GM19372 (cell line): Measurements from ENCODE around the gene RIN1.
"Not testable (repeated sequence)": the region's sequence is repeated elsewhere in the genome, so short reads cannot be mapped to it uniquely, and the experiment has no call there.

Source experiments
- ATAC-seq: cut with Tn5 transposase; IDR thresholded peaks from one replicate; pipeline ENCODE4 v1.9.1; 2021; ENCODE audit warnings: mild to moderate bottlenecking, low read depth, moderate library complexity; ENCODE audit not compliant: unreplicated experiment

Gene RIN1

GRCh38 chr11:66336234-66337102 is at the start of gene RIN1:
TSS of gene RIN1 (minus strand) at chr11:66336434. CDS start at chr11:66336402, 32 bp downstream.
- ATAC-seq, result peak; percentile 77

GRCh38 chr11:66384316-66384715 is 48.1 kb upstream of the RIN1 start:
- ATAC-seq, result not testable (repeated sequence)

GRCh38 chr11:66380264-66380663 is 44.0 kb upstream of the RIN1 start:
- not testable (repeated sequence) for ATAC-seq

- not testable (repeated sequence) for ATAC-seq
Measured at GRCh38 chr11:66373690-66374287, 37.6 kb upstream of the RIN1 start.

- ATAC-seq, result no peak
Measured at GRCh38 chr11:66373265-66373664, 37.0 kb upstream of the RIN1 start.

- ATAC-seq, result peak; percentile 59
Measured at GRCh38 chr11:66371627-66372415, 35.6 kb upstream of the RIN1 start, which contains the start of gene SLC29A2. TSS of gene SLC29A2 (minus strand) at chr11:66371760. CDS start at chr11:66371591, 169 bp downstream.

- ATAC-seq, result no peak
Measured at GRCh38 chr11:66369073-66369894, 33.0 kb upstream of the RIN1 start.

GRCh38 chr11:66368484-66368883 is 32.2 kb upstream of the RIN1 start:
- ATAC-seq, result no peak

- no peak for ATAC-seq
Measured at GRCh38 chr11:66367561-66368312, 31.5 kb upstream of the RIN1 start.

- ATAC-seq, result no peak
Measured at GRCh38 chr11:66366844-66367477, 30.7 kb upstream of the RIN1 start.

GRCh38 chr11:66365711-66366619 is 29.7 kb upstream of the RIN1 start:
- no peak for ATAC-seq

GRCh38 chr11:66365166-66365565 is 28.9 kb upstream of the RIN1 start:
- ATAC-seq, result no peak

GRCh38 chr11:66363805-66364535 is 27.7 kb upstream of the RIN1 start:
- no peak for ATAC-seq

GRCh38 chr11:66363187-66363601 is 27.0 kb upstream of the RIN1 start:
- ATAC-seq, result no peak

- no peak for ATAC-seq
Measured at GRCh38 chr11:66362481-66363147, 26.4 kb upstream of the RIN1 start.

GRCh38 chr11:66361502-66361941 is 25.3 kb upstream of the RIN1 start:
- no peak for ATAC-seq
